ENCODE data around the gene ICA1. TPM values are rescaled to one million over a fixed set of nuclear protein-coding genes. Genes with fewer than 3 reads are reported as not detected.
"Not testable (repeated sequence)": the region's sequence is repeated elsewhere in the genome, so short reads cannot be mapped to it uniquely, and the experiment has no call there.

Gene ICA1
- total and polyA plus RNA-seq, 7 donors: 4.8 to 40.7 (median 8.7) TPM

GRCh38 chr7:8113184-8113583, 148.8 kb downstream of the ICA1 start:
- Histone ChIP-seq H3K4me3 (no peak overlapping the region), H3K27me3 (no peaks in the 10 kb centered on the region), H3K9me3 (no peaks in the 10 kb centered on the region), H3K27ac (no peak overlapping the region), H3K36me3 (no peaks in the 10 kb centered on the region), H3K4me1 (no peaks in the 10 kb centered on the region)
- TF ChIP-seq POLR2A (IDR thresholded peaks at IDR 0.05) (no peak), EP300 (IDR thresholded peaks at IDR 0.05) (no peak), POLR2AphosphoS5 (IDR thresholded peaks at IDR 0.05) (no peak)
- intact Hi-C loops (cut with DNase I): no loop called here
- 92 to 97% methylated on average over 3 of the region's 3 CpGs for WGBS, 2 donors
- no peak for DNase-seq

GRCh38 chr7:8112685-8113084, 149.3 kb downstream of the ICA1 start:
- WGBS, 2 donors: 97 to 100% methylated on average over 2 of the region's 2 CpGs
- H3K9me3 ChIP-seq: no peaks in the 10 kb centered on the region
- no peak for DNase-seq

GRCh38 chr7:8111282-8111960, 150.5 kb downstream of the ICA1 start:
- 86 to 89% methylated on average over 11 of the region's 11 CpGs for WGBS, 2 donors
- TF ChIP-seq EP300 (IDR thresholded peaks at IDR 0.05) (no peak), POLR2A (IDR thresholded peaks at IDR 0.05) (no peak)
- no peaks in the 10 kb centered on the region for H3K27me3 ChIP-seq
- no peak overlapping the region for H3K4me3 ChIP-seq
- no peak overlapping the region for H3K27ac ChIP-seq
- no peaks in the 10 kb centered on the region for H3K4me1 ChIP-seq
- intact Hi-C loops (cut with DNase I): no loop called here
- no peak for DNase-seq
- no peaks in the 10 kb centered on the region for H3K36me3 ChIP-seq
- no peaks in the 10 kb centered on the region for H3K9me3 ChIP-seq

More at GRCh38 chr7:8112685-8113084, 149.3 kb downstream of the ICA1 start:
- Histone ChIP-seq H3K27ac (no peak overlapping the region), H3K4me1 (no peaks in the 10 kb centered on the region), H3K36me3 (no peaks in the 10 kb centered on the region), H3K4me3 (no peak overlapping the region), H3K27me3 (no peaks in the 10 kb centered on the region)
- intact Hi-C loops (cut with DNase I): no loop called here
- no peak for TF ChIP-seq POLR2AphosphoS5 (IDR thresholded peaks at IDR 0.05)
- no peak for TF ChIP-seq EP300 (IDR thresholded peaks at IDR 0.05)
- TF ChIP-seq CTCF (IDR thresholded peaks at IDR 0.05): no peak
- no peak for TF ChIP-seq POLR2A (IDR thresholded peaks at IDR 0.05)

GRCh38 chr7:8109196-8110022, 152.6 kb downstream of the ICA1 start:
- Histone ChIP-seq H3K4me3 (no peak overlapping the region), H3K27me3 (no peaks in the 10 kb centered on the region), H3K27ac (no peak overlapping the region), H3K4me1 (no peaks in the 10 kb centered on the region), H3K36me3 (no peaks in the 10 kb centered on the region), H3K9me3 (no peaks in the 10 kb centered on the region)
- DNase-seq: no peak
- no peak for TF ChIP-seq POLR2AphosphoS5 (IDR thresholded peaks at IDR 0.05)
- no peak for TF ChIP-seq EP300 (IDR thresholded peaks at IDR 0.05)
- WGBS, 2 donors: 80 to 81% methylated on average over 4 of the region's 4 CpGs
- intact Hi-C loops (cut with DNase I): no loop called here

GRCh38 chr7:8105449-8106095, 156.4 kb downstream of the ICA1 start:
- 46 to 58% methylated on average over 4 of the region's 4 CpGs for WGBS, 2 donors
- H3K27ac ChIP-seq: no peak overlapping the region
- H3K4me1 ChIP-seq: no peaks in the 10 kb centered on the region
- DNase-seq: no peak
- no peaks in the 10 kb centered on the region for H3K9me3 ChIP-seq
- H3K27me3 ChIP-seq: no peaks in the 10 kb centered on the region
- H3K4me3 ChIP-seq: no peak overlapping the region
- TF ChIP-seq CTCF (IDR thresholded peaks at IDR 0.05): no peak
- H3K36me3 ChIP-seq: no peaks in the 10 kb centered on the region
- intact Hi-C loops (cut with DNase I): no loop called here

- WGBS, 2 donors: 85 to 86% methylated on average over 9 of the region's 9 CpGs
- Histone ChIP-seq H3K36me3 (no peaks in the 10 kb centered on the region), H3K27me3 (no peaks in the 10 kb centered on the region), H3K9me3 (no peaks in the 10 kb centered on the region), H3K27ac (no peak overlapping the region), H3K4me3 (no peak overlapping the region), H3K4me1 (no peaks in the 10 kb centered on the region)
- TF ChIP-seq POLR2AphosphoS5 (IDR thresholded peaks at IDR 0.05): no peak
- TF ChIP-seq EP300 (IDR thresholded peaks at IDR 0.05): no peak
- no peak for TF ChIP-seq POLR2A (IDR thresholded peaks at IDR 0.05)
- no peak for TF ChIP-seq CTCF (IDR thresholded peaks at IDR 0.05)
- no peak for DNase-seq
- intact Hi-C loops (cut with DNase I): no loop called here
Measured at GRCh38 chr7:8103282-8103681, 158.7 kb downstream of the ICA1 start.

- intact Hi-C loops (cut with DNase I); H3K4me3 ChIP-seq; H3K4me1 ChIP-seq; H3K36me3 ChIP-seq; H3K27me3 ChIP-seq; H3K27ac ChIP-seq; DNase-seq; H3K9me3 ChIP-seq: not testable (repeated sequence)
- 95 to 97% methylated on average over 4 of the region's 4 CpGs for WGBS, 2 donors
Measured at GRCh38 chr7:8101292-8101691, 160.7 kb downstream of the ICA1 start.

All from sigmoid colon (tissue), 7 donors.